Endodermal cell (in vitro differentiated cells): Measurements from ENCODE around the gene RPP38. TPM values are rescaled to one million over a fixed set of nuclear protein-coding genes. Genes with fewer than 3 reads are reported as not detected.
A peak's percentile ranks its signal among the peaks of the same experiment; 100 is the strongest.

ENCODE experiments used
- DNase-seq: peaks from one replicate; pipeline ENCODE4 v3.0.0-alpha.2; 2017
- H3K27ac ChIP-seq: 2 replicates; pipeline ENCODE4 v1.5.1; 2013; ENCODE audit warnings: mild to moderate bottlenecking, low read depth, low read length, moderate library complexity
- H3K27me3 ChIP-seq: 2 replicates; pipeline ENCODE4 v1.6.1; 2013; ENCODE audit warnings: mild to moderate bottlenecking, low read length, moderate library complexity; ENCODE audit not compliant: insufficient read depth, control insufficient read depth, poor library complexity, severe bottlenecking
- H3K36me3 ChIP-seq: 2 replicates; pipeline ENCODE4 v1.7.0; 2013; ENCODE audit warnings: mild to moderate bottlenecking, low read length, moderate library complexity; ENCODE audit not compliant: control insufficient read depth, insufficient read depth
- H3K4me1 ChIP-seq: one replicate; pipeline ENCODE4 v1.7.0; 2013; ENCODE audit warnings: low read length; ENCODE audit not compliant: control insufficient read depth, insufficient read depth
- H3K4me3 ChIP-seq: 2 replicates; pipeline ENCODE4 v1.5.1; 2013; ENCODE audit warnings: mild to moderate bottlenecking, low read length, moderate library complexity
- H3K9ac ChIP-seq: 2 replicates; pipeline ENCODE4 v1.6.1; 2013; ENCODE audit warnings: mild to moderate bottlenecking, low read length, moderate library complexity; ENCODE audit not compliant: poor library complexity, severe bottlenecking; ENCODE audit errors: extremely low read depth
- H3K9me3 ChIP-seq: 2 replicates; pipeline ENCODE4 v1.6.1; 2013; ENCODE audit warnings: mild to moderate bottlenecking, low read length, moderate library complexity; ENCODE audit not compliant: control insufficient read depth
- H3K27ac Mint-ChIP-seq: 2 replicates; pipeline ENCODE4 v1.8.0; 2020; ENCODE audit warnings: mixed read lengths
- H3K27me3 Mint-ChIP-seq: 2 replicates; pipeline ENCODE4 v1.8.0; 2021; ENCODE audit warnings: mild to moderate bottlenecking, mixed read lengths; ENCODE audit not compliant: insufficient read depth
- H3K36me3 Mint-ChIP-seq: 2 replicates; pipeline ENCODE4 v1.8.0; 2020; ENCODE audit warnings: low read depth, mixed read lengths
- H3K4me1 Mint-ChIP-seq: 2 replicates; pipeline ENCODE4 v1.8.0; 2020; ENCODE audit warnings: mixed read lengths
- H3K4me3 Mint-ChIP-seq: 2 replicates; pipeline ENCODE4 v1.8.0; 2020; ENCODE audit warnings: mild to moderate bottlenecking, moderate library complexity, mixed read lengths
- H3K9me3 Mint-ChIP-seq: 2 replicates; pipeline ENCODE4 v1.8.0; 2020; ENCODE audit warnings: mild to moderate bottlenecking, mixed read lengths
- CTCF ChIP-seq: fragments of 200-600 bp; sonication (generic); conservative IDR thresholded peaks from 2 replicates; pipeline ENCODE4 v1.5.0; 2021; ENCODE audit warnings: antibody characterized with exemption, mild to moderate bottlenecking
- WGBS, 2 experiments: methylation state at CpG; one replicate each; pipeline versions ENCODE4 v1.1.5 to v1.1.7; 2013; ENCODE audit warnings: missing lambda C conversion rate in 2 of 2, mixed read lengths in 1 of 2; ENCODE audit not compliant: insufficient coverage in 1 of 2, insufficient read length in 1 of 2; 5-methylcytosine and 5-hydroxymethylcytosine counted together
- total RNA-seq, 2 donors: library from RNA; stranded (reverse); fragmentation: NEBNext Ultra II Directional in 1 of 2; extraction: Animal tissue kit (Norgen Biotek cat#: 25700) in 1 of 2; gene quantifications; 2 replicates in 1 of 2; 3 replicates in 1 of 2; pipeline ENCODE4 v1.2.1, GENCODE V29; 2021

RPP38 gene
- total RNA-seq, 2 donors from 2014 or later: 23.6 to 24.8 TPM

GRCh38 chr10:15075421-15075820 lies 21.7 kb upstream of the RPP38 start:
- peaks cover 34% of the 10 kb centered on the region for H3K9me3 ChIP-seq
- TF ChIP-seq CTCF: no peak
- no peaks in the 10 kb centered on the region for H3K27me3 ChIP-seq
- H3K4me3 ChIP-seq: no peak overlapping the region
- no peak overlapping the region for H3K27ac ChIP-seq
- H3K36me3 ChIP-seq: no peaks in the 10 kb centered on the region
- Mint-ChIP-seq H3K4me1 (no peaks in the 10 kb centered on the region), H3K36me3 (peaks cover 25% of the 10 kb centered on the region), H3K27me3 (no peaks in the 10 kb centered on the region), H3K27ac (no peak overlapping the region), H3K9me3 (peaks cover 23% of the 10 kb centered on the region), H3K4me3 (no peak overlapping the region)
- H3K4me1 ChIP-seq: no peaks in the 10 kb centered on the region
- DNase-seq: no peak
- 77 to 95% methylated on average over 3 of the region's 3 CpGs for WGBS, 2 experiments
- H3K9ac ChIP-seq: no peak overlapping the region

GRCh38 chr10:15083674-15084501 lies 13.3 kb upstream of the RPP38 start:
- H3K4me3 ChIP-seq: no peak overlapping the region

GRCh38 chr10:15084502-15084922 lies 12.6 kb upstream of the RPP38 start:
- no peak overlapping the region for H3K4me3 ChIP-seq
- H3K27ac Mint-ChIP-seq: no peak overlapping the region
- DNase-seq: peak; percentile 59

More at GRCh38 chr10:15083674-15084501, 13.3 kb upstream of the RPP38 start:
- Mint-ChIP-seq H3K27ac (no peak overlapping the region), H3K4me3 (no peak overlapping the region), H3K27me3 (no peaks in the 10 kb centered on the region), H3K36me3 (no peaks in the 10 kb centered on the region), H3K4me1 (no peaks in the 10 kb centered on the region), H3K9me3 (no peaks in the 10 kb centered on the region)
- Histone ChIP-seq H3K27ac (no peak overlapping the region), H3K36me3 (no peaks in the 10 kb centered on the region), H3K4me1 (no peaks in the 10 kb centered on the region), H3K27me3 (no peaks in the 10 kb centered on the region), H3K9ac (no peak overlapping the region), H3K9me3 (no peaks in the 10 kb centered on the region)
- WGBS, 2 experiments: 91 to 92% methylated on average over 14 to 18 of the region's 18 CpGs
- no peak for TF ChIP-seq CTCF
- DNase-seq: no peak

More at GRCh38 chr10:15084502-15084922, 12.6 kb upstream of the RPP38 start:
- Mint-ChIP-seq H3K4me1 (no peaks in the 10 kb centered on the region), H3K36me3 (no peaks in the 10 kb centered on the region), H3K4me3 (no peak overlapping the region), H3K27me3 (no peaks in the 10 kb centered on the region), H3K9me3 (no peaks in the 10 kb centered on the region)
- 66 to 74% methylated on average over 6 to 7 of the region's 7 CpGs for WGBS, 2 experiments
- Histone ChIP-seq H3K27me3 (no peaks in the 10 kb centered on the region), H3K4me1 (no peaks in the 10 kb centered on the region), H3K9ac (no peak overlapping the region), H3K27ac (no peak overlapping the region), H3K9me3 (no peaks in the 10 kb centered on the region), H3K36me3 (no peaks in the 10 kb centered on the region)
- TF ChIP-seq CTCF: no peak
